Measurements from ENCODE around the gene CD2AP. TPM values are rescaled to one million over a fixed set of nuclear protein-coding genes. Genes with fewer than 3 reads are reported as not detected.

CD2AP gene
- total and polyA plus RNA-seq, 2 of the 8 experiments (the other 6 are each of a cell fraction or from before 2014, with no cell fraction given) = 8.6 to 75.6 TPM

DNA sequence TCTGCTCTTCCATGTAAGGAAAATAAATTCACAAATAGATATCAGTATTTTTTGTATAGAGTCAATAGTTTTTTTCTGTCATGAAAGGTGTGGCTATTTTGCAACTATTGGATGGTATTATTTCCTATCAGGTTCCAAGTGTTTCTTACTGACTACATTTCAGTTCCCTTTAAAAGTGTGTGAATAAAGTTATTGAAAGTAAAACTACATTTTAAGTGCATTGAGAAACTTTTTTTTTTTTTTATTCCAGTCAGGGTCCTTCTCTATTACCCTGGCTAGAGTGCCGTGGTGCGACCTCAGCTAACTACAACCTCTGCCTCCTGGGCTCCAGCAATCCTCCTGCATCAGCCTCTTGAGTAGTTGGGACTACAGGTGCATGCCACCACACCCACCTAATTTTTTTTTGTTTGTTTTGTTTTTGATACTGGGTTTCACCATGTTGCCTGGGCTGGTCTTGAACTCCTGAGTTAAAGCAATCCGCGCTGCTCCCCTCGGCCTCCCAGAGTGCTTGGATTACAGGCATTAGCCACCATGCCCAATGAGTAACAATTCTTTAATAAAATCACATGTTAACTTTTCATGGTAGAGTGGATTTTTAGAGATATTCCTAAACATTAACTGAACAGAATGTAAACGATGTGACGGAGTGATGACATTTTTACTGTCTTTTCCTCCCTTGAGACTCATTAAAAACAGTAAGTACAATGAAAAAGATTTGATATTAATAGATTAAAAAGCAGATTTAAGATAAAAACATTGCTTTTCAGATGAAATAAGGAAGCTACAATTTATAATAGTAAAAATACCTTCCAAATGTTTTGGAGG is 151.1 kb downstream of the CD2AP start:
- H3K9me3 ChIP-seq (ENCODE audit: insufficient read depth in 2 of 2, low read depth in 1 of 2, low read length in 1 of 2) = no peaks in the 10 kb centered on the region
- no peak overlapping the region for H3K4me2 ChIP-seq (ENCODE audit: insufficient read depth in 1 of 2, low read depth in 2 of 2, low read length in 2 of 2)
- TF ChIP-seq POLR2AphosphoS5 (IDR thresholded peaks at IDR 0.05; ENCODE audit: low read depth, low read length) (peak; percentile 34; the same call in 1 of the 2 replicates), POLR2A (IDR thresholded peaks at IDR 0.05; ENCODE audit: control extremely low read depth in 1 of 2, low read depth in 2 of 2, low read length in 2 of 2) (peak in 1 of 2 experiments; percentile 43; a peak in 1 of 3 replicates), TAF1 (IDR thresholded peaks at IDR 0.05; ENCODE audit: low read depth, low read length) (no peak)
- no peak overlapping the region for H3K56ac ChIP-seq (replicated peaks; ENCODE audit: insufficient read length, low read depth, low read length)
- H4K20me1 ChIP-seq (replicated peaks in 1 of 2; ENCODE audit: control insufficient read depth in 1 of 2, insufficient read depth in 2 of 2, low read length in 2 of 2) = no peaks in the 10 kb centered on the region
- H3K18ac ChIP-seq (ENCODE audit: extremely low read depth, low read length) = no peak overlapping the region
- no peak overlapping the region for H2BK5ac ChIP-seq (ENCODE audit: low read depth, low read length)
- peaks cover 0 to 1% (median 0%) of the 10 kb centered on the region in 4 experiments; a peak in 1 of 7 replicates for H3K4me1 ChIP-seq (replicated peaks in 1 of 4; ENCODE audit: control insufficient read depth in 3 of 4, insufficient read depth in 4 of 4, low read length in 3 of 4)
- H3K27me3 ChIP-seq (replicated peaks in 1 of 4; ENCODE audit: control insufficient read depth in 3 of 4, extremely low read depth in 1 of 4, insufficient read depth in 3 of 4, low read length in 3 of 4) = no peaks in the 10 kb centered on the region
- no peak for FAIRE-seq
- H2BK120ac ChIP-seq (replicated peaks; ENCODE audit: low read depth, low read length) = no peak overlapping the region
- H3K23me2 ChIP-seq (ENCODE audit: low read depth, low read length) = no peaks in the 10 kb centered on the region; the same call in 1 of the 2 replicates
- no peak overlapping the region for H2AFZ ChIP-seq (ENCODE audit: low read length)
- no peak overlapping the region for H3K14ac ChIP-seq (ENCODE audit: insufficient read length)
- H3K79me1 ChIP-seq (ENCODE audit: low read depth, low read length) = no peaks in the 10 kb centered on the region
- no peak overlapping the region for H2BK20ac ChIP-seq (ENCODE audit: low read length)
- peaks cover 0 to 17% (median 0%) of the 10 kb centered on the region in 4 experiments; a peak in 1 of 8 replicates for H3K36me3 ChIP-seq (ENCODE audit: control insufficient read depth in 2 of 4, insufficient read depth in 4 of 4, low read length in 3 of 4)
- ChIA-PET CTCF (ENCODE audit: partially characterized antibody) (interaction anchor here (0.7 to 7.0 kb wide), 2 partner anchors 151 to 850 kb away, joined by 4 to 72 read pairs; no protein-coding TSS in a partner anchor), POLR2A (ENCODE audit: partially characterized antibody) (interaction anchor here (0.7 to 1.5 kb wide), 3 partner anchors 119 to 151 kb away, joined by 3 to 4 read pairs (median 4); partner anchors contain the start of gene CD2AP)
- no peak overlapping the region for H3K27ac ChIP-seq (ENCODE audit: low read depth, low read length)
- no peak overlapping the region for H2BK15ac ChIP-seq (ENCODE audit: low read length)
- no peak overlapping the region for H4K91ac ChIP-seq (replicated peaks; ENCODE audit: insufficient read length, low read length)
- H3K4ac ChIP-seq (replicated peaks; ENCODE audit: insufficient read length, low read depth, low read length) = no peak overlapping the region
- no peak overlapping the region for H3K9ac ChIP-seq (replicated peaks in 1 of 4; ENCODE audit: extremely low read depth in 1 of 4, low read depth in 3 of 4, low read length in 3 of 4)
- H3K79me2 ChIP-seq (ENCODE audit: control insufficient read depth in 1 of 2, insufficient read depth in 2 of 2, low read length in 2 of 2) = no peaks in the 10 kb centered on the region
- H3K4me3 ChIP-seq (ENCODE audit: extremely low read depth in 1 of 4, insufficient read depth in 2 of 4, low read depth in 3 of 4, low read length in 4 of 4) = no peak overlapping the region
- H3K23ac ChIP-seq (ENCODE audit: insufficient read length) = no peak overlapping the region
- H2BK12ac ChIP-seq (ENCODE audit: low read depth, low read length) = no peak overlapping the region
- 94% methylated on average over 7 of the region's 7 CpGs; no CpG with 5 or more reads in 1 of the 2 experiments for WGBS, 2 experiments (ENCODE audit: extremely low coverage in 1 of 2, insufficient coverage in 1 of 2, insufficient read length in 1 of 2, insufficient replicate concordance in 2 of 2, low coverage in 1 of 2, low lambda C conversion rate in 2 of 2, missing lambda C conversion rate in 1 of 2)
- H4K8ac ChIP-seq (ENCODE audit: extremely low read depth, insufficient read depth, low read length) = no peak overlapping the region
- DNase-seq (ENCODE audit: low read depth in 1 of 2, low spot score in 2 of 2) = no peak
- no peak overlapping the region for H2AK5ac ChIP-seq (ENCODE audit: low read depth, low read length)
- no peak overlapping the region for H4K5ac ChIP-seq (ENCODE audit: insufficient read length, low read depth, low read length)
